NOMO-1 treated with DMSO at 0.1 percent for 48 hours (cell line): Measurements from ENCODE around the gene KLHDC4.
"Not testable (repeated sequence)": the region's sequence is repeated elsewhere in the genome, so short reads cannot be mapped to it uniquely, and the experiment has no call there.

Experiments
- DNase-seq: peaks from one replicate; lab custom pipeline; 2025; ENCODE audit not compliant: unreplicated experiment; lab: John Stamatoyannopoulos, UW

Gene KLHDC4

DNA sequence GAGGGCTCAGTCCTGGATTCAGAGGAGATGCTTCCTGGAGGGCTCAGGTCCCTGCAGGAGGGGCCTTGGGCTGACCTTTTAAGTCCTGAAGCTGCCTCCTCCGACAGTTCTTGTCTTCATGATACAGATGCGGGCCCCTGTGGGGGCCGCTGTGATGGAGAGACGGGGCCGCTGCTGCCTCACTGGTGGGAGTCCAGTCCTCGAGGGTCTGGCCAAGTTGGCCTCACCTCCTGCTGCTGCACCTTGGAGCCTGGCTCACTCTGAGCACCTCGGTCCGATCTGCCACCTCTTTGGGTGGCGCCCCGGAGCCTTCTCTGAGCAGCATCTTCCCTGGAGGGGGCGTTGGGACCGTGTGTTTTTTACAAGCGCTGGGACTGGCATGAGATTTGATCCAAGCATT is 79.1 kb downstream of the KLHDC4 start:
- no peak for DNase-seq

DNA sequence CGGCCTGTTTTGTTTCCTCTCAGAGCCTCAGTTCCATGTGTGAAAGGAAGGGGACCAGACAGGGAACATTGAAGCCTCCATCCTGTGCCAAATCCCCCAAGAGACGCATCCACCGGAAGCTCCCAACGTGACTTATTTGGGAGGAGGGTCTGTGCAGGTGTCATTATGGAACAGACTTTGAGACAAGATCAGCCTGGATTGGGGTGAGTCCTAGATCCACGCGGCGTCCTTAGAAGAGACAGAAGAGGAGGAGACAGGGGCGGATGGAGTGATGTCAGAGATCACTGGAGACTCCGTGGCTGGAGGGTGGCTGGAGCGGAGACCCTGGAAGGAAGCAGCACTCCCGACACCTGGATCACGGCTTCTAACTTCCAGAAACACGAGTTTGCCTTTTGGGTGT is 80.0 kb downstream of the KLHDC4 start:
- no peak for DNase-seq

DNA sequence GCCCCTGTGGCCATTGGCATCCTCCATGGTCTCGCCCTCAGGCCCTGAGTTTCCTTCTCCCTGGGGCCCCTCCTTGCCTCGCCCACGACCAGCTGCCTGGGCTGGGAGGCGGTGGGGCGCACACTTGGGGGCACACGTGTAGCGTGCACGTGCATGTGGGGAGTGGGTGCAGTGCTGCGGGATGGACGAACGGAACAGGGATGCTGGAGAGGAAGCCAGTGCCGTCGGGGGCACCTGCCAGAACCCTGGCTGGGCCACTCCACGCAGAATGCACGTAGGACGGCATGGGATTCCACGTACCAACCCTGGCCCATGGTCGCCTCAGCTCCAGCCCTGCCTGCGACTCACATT is 80.4 kb downstream of the KLHDC4 start:
- DNase-seq = no peak

GRCh38 chr16:87684711-87685404 is 80.9 kb downstream of the KLHDC4 start:
- no peak for DNase-seq

DNA sequence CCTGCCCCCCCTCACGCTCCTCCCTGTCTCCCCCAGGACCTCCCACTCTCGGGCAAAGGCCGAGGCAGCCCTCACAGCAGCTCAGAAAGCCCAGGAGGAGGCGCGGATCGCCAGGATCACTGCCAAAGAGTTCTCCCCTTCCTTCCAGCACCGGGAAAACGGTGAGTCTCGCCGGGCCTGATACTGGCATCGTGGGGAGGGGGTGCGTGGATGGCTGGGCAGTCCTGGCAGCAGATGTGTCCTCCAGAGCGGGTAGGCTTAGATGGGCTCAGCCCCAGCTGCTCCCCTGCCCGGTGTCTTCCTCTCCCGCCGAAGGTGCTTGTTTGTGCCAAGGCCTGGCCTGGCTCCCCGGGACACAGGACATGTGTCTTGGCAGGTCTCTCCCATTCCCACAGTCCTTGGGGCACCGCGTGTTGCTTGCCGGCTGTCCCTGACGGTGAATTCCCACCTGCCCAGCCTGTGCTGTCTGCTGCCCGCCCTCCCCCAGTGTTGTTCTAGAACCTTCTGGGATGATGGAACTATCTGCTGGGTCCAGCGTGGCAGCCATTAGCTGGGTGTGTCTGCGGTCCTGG is 81.6 kb downstream of the KLHDC4 start:
- no peak for DNase-seq

- DNase-seq = no peak
Measured at GRCh38 chr16:87682852-87683399, 82.9 kb downstream of the KLHDC4 start.

DNA sequence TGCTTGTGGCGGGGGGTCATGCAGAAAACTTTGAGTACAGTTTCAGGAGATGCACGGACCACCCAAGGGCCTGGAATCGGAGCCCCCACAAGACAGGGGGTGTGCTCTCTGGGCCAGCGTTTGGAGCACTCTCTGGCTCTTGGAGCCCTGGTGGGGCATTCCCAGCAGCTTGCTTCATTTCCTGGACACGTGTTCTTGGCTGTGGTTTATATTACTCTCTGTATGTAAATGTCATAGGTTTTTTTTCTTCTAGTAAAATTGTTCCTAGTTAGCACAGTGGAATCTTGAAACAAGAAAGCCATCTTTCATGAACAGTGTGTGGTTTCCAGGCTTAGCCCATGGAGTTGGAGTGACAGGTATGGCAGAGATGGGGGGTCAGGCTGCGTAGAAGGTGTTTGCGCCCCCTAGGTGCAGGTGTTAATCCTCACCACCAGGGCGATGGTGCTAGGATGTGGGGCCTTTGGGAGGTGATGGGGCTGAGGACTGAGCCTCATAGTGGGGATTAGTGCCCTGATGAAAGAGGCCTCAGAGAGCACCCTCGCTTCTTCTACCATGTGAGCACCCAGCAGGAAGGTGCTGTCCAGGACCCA is 83.7 kb downstream of the KLHDC4 start:
- no peak for DNase-seq

- DNase-seq = not testable (repeated sequence)
Measured at GRCh38 chr16:87681051-87681602, 84.7 kb downstream of the KLHDC4 start.

- DNase-seq = no peak
Measured at GRCh38 chr16:87680272-87680644, 85.5 kb downstream of the KLHDC4 start.

GRCh38 chr16:87679593-87680271 is 86.1 kb downstream of the KLHDC4 start:
- no peak for DNase-seq

DNA sequence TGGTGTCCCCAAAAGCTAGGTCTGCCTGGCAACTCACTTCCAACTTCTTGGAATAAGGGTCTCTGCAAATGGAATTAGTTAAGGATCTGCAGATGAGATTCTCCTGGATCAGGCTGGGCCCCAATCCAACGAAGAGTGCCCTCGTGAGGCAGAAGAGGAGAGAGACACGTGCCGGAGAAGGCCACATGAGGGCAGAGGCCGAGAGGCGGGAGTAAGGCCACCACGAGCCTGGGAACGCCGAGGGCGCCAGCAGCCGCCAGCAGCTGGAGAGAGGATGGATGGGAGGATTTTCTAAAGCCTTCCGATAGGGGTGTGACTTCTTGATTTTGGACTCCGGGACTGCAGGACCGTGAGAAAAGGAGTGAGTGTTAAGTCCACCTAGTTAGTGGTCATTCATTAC is 87.2 kb downstream of the KLHDC4 start:
- DNase-seq = no peak

GRCh38 chr16:87677830-87678229 is 88.0 kb downstream of the KLHDC4 start:
- no peak for DNase-seq

DNA sequence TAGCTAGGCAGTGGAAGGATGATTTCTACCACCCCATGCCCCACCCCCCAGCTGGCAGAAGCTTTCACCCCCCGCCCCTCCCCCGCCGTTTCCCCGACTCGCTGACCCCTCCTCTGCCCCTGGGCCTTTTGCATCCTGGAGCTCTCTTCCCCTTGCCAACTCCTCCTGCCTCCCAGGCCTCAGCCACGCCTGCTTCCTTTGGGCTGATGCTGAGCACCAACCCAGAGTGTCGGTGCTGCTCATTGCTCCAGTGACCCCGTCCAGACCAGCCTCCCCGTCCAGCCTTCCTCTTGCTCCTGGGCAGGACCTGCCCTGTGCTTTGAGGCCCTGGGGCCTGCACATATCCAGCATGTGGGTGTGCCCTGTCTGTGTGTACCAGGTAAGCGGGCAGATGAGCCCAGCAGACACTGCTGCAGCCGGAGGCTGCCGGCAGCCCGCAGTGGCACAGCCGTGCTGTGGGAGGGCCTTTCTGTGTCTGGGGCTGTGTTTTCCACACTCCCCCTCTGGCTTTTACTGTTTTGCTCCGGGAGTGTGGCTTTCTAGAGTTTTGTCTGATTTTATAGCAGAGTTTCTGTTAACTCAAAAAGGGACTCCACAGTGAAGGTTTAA is 90.6 kb downstream of the KLHDC4 start:
- DNase-seq = no peak

DNA sequence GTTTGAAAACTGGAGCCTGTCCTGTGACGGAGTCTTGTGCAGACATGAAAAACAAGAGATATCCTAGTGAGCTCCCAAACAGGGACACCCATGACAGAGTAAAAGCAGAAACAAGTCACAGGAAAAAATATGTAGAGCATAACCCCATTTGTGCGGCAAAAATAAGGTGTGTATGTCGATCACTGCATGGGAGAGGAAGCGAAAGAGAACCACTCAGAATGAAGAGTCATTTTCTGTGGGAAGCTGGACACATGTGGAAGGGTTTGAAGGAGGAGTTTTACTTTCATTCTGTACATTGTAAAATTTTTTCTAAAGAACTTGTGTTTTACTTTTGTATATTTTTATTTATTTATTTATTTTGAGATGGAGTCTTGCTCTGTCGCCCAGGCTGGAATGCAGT is 91.4 kb downstream of the KLHDC4 start:
- peak; percentile 74 for DNase-seq

GRCh38 chr16:87671715-87672270 is 94.0 kb downstream of the KLHDC4 start:
- DNase-seq = no peak

DNA sequence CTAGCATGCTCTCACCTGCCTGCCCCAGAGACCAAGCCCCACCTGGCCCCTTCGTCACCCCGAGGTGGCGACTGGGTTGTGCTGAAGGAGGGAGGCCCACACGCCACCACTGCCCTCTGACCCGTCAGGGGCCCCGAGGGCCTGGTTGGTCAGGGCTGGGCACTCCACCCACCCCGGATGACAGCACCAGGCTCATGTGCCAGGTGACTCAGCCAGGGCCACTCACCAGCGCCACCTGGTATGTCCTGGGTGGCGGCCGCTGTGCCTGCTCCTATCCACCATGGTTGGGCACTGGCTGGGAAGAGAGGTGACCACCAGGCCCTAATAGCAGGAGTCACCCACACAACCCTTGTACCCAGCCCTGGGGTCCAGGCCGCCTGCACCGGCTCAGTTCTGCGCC is 94.6 kb downstream of the KLHDC4 start:
- DNase-seq = no peak

- DNase-seq = no peak
Measured at GRCh38 chr16:87669672-87670071, 96.1 kb downstream of the KLHDC4 start.

DNA sequence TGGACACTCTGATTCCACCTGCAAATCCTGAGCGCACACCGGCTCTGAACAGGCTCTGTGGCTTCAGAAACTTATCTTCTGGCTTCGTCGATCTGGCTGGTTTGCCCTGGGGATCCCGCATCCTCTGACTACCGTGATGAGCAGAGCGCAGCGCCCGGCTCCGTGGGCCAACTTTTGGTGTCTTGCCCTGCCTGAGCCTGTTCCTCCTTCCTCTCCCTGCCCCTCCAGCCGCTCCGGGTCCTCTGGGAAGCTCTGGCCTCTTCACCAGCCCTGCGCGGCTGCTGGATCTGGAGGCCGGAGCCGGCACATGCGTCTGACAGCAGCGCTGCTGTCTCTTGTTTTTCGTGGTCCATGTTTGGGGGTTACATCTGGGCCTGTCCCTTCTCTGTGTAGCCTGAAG is 97.8 kb downstream of the KLHDC4 start:
- DNase-seq = no peak

GRCh38 chr16:87667443-87667842 is 98.3 kb downstream of the KLHDC4 start:
- DNase-seq = no peak

- no peak for DNase-seq
Measured at GRCh38 chr16:87666919-87667318, 98.9 kb downstream of the KLHDC4 start.

GRCh38 chr16:87665193-87665592 is 100.6 kb downstream of the KLHDC4 start:
- DNase-seq = no peak
